ENCODE results near the gene PFKFB4.
A peak's percentile ranks its signal among the peaks of the same experiment; 100 is the strongest.
"Not testable (repeated sequence)": the region's sequence is repeated elsewhere in the genome, so short reads cannot be mapped to it uniquely, and the experiment has no call there.

PFKFB4 gene

DNA sequence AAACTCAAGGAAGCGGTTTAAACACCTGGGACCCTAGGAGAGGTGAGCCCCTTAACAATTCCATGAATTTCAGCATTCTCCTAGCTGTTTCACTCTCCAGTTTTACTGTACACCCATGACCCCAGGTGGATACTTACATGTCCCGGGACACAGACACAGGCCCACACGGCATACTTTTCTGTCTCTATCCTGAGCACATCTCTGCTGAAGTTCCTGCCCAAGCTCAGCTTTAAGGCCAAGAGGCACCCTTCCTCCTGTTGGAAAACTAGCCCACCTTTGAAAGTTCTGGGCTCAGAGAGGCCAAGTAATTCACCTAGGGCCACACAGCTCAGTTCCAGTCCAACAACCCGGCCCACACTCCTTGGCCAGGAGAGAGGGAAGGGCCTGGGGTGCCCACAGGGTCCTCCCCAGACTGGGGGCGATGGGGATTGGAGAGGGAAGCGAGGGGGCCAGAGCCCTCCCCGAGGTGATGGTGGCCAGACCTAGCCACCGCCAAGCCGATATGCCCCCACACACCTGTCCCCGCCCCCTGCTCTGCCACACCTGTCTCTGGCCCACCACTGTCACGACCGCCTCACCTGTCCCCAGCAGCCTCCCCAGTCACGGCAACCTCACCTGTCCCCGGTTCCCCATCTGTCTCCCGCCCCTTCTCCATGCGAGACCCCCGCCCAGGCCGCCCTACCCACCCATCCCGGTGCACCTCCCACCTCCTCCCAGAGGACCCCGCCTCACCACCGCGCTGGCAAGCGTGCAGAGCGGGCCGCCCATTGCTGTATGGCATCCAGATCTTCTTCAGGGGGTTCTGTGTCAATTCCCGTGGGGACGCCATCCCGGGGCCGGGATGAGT is 431 bp downstream of the PFKFB4 start:
- DNase-seq = no peak

DNA sequence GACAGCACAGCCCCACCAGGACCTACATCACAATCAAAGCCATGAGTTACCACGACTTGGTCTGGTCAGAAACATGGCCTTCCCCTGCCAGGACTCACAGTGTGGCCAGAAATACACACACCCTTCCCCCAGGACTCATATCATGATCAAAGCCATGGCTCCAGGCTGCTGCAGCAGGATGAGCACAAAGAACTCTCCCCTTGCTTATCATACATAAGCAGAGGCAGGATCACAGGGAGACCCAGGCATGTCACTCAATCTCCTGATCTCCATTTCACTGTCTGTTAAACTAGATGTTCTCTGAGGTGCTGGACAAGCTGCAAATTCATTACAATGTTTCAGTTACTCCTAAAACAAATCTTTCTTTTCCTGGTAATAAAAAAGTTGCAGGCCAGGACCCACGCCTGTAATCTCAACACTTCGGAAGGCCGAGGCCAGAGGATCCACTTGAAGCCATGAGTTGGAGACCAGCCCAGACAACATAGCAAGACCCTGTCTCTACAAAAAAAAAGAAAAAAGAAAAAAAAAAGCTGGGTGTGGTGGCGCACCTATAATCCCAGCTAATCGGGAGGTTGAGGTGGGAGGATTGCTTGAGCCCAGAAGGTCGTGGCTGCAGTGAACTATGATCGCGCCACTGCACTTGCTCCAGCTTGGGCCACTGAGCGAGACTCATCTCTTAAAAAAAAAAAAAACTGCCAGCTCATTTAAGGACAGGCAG is 1.2 kb downstream of the PFKFB4 start:
- DNase-seq = no peak

GRCh38 chr3:48553886-48554845 is 2.4 kb downstream of the PFKFB4 start:
- no peak for DNase-seq

GRCh38 chr3:48553361-48553760 is 3.2 kb downstream of the PFKFB4 start:
- no peak for DNase-seq

DNA sequence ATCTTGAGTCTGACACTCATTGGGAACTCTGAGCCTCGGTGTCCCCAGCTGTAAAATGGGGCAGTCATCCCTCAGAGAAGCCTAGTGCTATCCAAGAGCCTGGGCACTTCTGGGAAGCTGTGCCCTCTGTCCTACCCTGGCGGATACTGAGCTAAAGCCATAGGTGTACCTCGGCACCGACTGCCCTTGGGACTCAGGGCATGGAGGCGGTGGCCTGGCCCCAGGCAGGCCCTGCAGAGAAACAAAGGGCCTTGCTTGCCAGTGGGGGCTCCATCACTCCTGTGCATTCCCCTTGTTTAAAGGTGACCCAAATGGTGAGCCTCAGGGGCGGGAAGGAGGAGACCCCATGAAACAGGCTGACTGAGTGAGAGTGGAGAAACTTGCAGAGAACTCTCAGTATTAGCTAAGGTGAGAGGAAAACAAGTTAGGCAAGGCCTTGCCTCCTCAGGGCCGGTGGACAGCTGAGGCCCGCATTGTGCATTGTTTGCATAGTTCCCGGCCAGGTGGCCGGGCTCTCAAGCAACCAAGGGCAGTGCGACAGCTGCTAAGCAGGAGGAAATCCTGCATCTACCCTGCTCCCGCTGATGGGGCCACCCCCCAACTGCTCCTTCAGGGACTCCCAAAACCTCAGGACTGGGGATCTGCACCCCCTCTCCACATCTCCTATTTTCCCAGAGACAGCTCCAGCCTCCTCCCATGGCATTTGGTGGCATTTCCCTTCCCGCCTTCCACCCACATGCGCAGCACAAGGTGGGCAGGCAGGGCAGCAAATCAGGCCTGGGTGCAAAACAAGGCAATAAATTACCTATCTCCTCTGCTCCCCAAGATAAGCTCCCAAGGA is 4.3 kb downstream of the PFKFB4 start:
- no peak for DNase-seq

GRCh38 chr3:48551651-48552050 is 5.0 kb downstream of the PFKFB4 start:
- DNase-seq = not testable (repeated sequence)

DNA sequence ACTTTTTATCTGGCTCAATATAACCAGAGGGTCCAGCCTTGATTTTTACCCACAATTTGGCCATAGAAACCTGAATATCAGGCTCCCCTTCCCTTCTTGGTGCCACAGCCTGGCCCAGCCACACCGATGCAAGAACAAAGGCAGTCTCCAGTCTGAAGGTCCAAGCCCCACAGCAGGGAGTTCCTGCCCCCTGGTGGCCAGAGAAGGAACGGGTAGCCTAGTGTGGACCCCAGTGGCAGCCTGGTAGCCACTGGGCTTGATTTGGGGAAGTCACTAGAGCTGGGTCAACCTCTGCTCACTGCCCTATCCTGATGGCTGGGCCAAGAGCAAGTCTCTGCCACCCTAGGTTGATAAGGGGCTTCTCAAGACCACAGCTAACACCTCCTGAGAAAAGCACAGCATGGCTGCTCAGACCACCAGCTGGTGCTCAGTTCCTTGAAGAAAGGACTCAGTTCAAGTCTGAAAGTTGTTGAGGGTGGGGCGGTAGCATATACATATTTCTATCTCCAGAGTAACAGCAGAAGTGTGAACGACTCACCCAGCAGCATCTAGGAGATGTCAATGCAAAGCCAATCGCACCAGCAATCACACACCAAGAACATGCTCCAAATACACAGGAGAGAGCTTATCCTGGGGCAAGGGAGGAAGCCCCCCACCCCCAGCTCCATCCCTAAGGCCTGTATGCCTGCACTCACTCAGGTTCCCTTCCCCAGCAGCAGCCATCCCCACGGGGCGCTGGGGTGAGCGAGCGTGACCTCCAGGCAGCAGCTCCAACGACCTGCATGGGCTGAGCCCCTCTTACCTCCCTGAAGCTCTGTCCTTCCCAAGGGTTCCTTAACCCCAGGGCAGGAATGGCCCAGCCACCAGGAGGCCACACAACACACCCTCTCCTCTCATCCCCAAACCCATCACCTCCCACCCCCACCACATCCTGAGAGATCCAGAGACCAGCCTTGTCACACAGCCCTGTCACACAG is 7.6 kb downstream of the PFKFB4 start:
- DNase-seq = peak; percentile 90

DNA sequence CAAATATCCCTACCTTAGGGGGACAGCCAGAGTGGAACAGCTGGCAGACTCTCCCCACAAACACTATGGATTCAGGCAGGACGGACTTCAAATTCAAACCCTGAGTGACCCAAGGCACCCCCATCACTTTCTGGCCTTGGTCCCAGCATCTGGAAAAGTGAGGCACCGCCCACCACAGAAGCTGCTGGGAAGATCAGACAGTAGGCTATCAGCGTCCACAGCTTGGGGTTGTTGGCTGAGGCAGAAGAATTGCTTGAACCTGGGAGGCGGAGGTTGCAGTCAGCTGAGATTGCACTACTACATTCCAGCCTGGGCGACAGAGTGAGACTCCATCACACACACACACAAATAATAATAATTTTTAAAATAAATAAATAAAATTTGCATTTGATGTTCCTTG is 8.5 kb downstream of the PFKFB4 start:
- no peak for DNase-seq

- DNase-seq = no peak
Measured at GRCh38 chr3:48546203-48546829, 10.3 kb downstream of the PFKFB4 start.

DNA sequence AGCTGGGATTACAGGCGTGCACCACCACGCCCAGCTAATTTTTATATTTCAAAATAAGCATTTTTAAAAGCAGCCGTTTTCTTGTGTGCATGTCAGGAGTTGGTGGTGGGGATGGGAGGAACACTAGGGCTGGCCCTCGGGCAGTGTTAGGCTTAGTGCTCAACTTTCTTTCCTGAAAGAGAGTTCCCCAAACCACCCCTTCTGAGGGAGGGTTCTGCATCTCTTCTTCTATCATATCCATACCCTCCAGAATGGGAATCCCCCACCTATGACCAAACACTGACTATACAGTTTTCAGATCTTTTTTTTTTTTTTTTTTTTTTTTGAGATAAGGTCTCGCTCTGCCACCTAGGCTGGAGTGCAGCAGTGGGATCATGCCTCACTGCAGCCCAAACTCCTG is 12.5 kb downstream of the PFKFB4 start:
- no peak for DNase-seq

- DNase-seq = no peak
Measured at GRCh38 chr3:48543271-48543866, 13.2 kb downstream of the PFKFB4 start.

DNA sequence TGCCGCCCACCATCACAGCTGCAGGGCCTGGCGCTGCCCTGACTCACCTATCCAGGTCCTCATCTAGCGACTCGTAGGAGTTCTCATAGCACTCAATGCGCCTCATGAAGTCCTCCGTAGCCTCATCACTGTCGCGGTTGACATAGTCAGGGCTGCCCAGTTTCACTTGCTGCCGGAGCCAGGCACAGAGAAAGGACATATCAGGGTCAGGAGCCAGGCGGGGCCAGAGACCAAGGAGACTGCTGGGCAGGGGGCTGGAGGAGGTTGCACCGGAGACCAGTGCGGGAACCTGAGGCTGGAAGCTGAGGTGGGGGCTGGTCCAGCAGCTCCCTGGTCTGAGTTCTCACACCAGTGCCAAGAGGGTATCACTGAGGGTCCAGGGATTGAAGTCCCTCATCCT is 18.2 kb downstream of the PFKFB4 start:
- no peak for DNase-seq

DNA sequence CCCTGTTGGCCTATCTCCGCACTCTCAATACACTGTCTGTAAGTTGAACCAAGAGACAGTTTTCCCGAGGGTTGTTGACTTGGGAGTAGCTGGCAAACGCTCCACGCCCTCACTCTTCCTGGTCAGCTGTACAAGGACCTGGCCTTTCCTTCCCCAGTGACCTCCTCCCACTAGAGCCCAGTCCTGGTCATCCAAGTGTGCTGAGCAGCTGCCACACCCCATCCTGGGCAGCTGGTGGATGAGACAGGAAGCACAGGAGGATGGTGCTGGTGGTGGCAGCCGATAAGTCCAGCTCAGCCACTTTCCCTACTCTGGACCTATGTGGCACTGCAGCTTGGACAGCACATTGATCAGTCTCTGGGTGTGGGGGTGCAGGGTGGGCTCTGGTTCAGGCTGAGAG is 19.8 kb downstream of the PFKFB4 start:
- no peak for DNase-seq

GRCh38 chr3:48536116-48536515 is 20.5 kb downstream of the PFKFB4 start:
- no peak for DNase-seq

- no peak for DNase-seq
Measured at GRCh38 chr3:48535578-48535977, 21.0 kb downstream of the PFKFB4 start.

DNA sequence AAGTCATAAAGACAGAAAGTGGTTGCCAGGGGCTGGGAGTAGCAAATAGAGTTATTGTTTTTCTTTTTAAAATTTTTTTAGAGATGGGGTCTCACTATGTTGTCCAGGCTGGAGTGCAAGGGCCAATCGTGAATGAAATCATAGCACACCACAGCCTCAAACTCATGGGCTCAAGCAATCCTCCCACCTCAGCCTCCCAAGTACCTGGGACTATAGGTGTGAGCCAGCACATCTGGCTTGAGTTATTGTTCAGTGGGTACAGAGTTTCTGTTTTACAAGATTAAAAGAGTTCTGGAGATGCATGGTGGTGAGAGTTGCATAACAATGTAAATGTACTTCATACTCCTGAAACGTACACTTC is 23.6 kb downstream of the PFKFB4 start:
- DNase-seq = no peak

GRCh38 chr3:48532271-48532976 is 24.2 kb downstream of the PFKFB4 start:
- no peak for DNase-seq

- DNase-seq = not testable (repeated sequence)
Measured at GRCh38 chr3:48530701-48531100, 25.9 kb downstream of the PFKFB4 start.

GRCh38 chr3:48528754-48529153 is 27.8 kb downstream of the PFKFB4 start:
- no peak for DNase-seq
